NCI-H2107 treated with DMSO at 0.1 percent for 48 hours (cell line): ENCODE data around the gene ADRM1.

Experiments used
- DNase-seq: peaks from one replicate; lab custom pipeline; 2025; ENCODE audit not compliant: unreplicated experiment; lab: John Stamatoyannopoulos, UW

The ADRM1 gene

GRCh38 chr20:62323146-62323979 is 20.6 kb downstream of the ADRM1 start:
- DNase-seq, result no peak

GRCh38 chr20:62323980-62324906 is 21.4 kb downstream of the ADRM1 start:
- no peak for DNase-seq

- no peak for DNase-seq
These were observed 22.5 kb downstream of the ADRM1 start for GRCh38 chr20:62325172-62325905.

GRCh38 chr20:62326559-62326958 is 23.8 kb downstream of the ADRM1 start:
- DNase-seq, result no peak

GRCh38 chr20:62326959-62327725 is 24.3 kb downstream of the ADRM1 start:
- DNase-seq, result no peak

GRCh38 chr20:62327726-62328495 is 25.1 kb downstream of the ADRM1 start:
- no peak for DNase-seq

- DNase-seq, result no peak
These were observed 26.0 kb downstream of the ADRM1 start for GRCh38 chr20:62328684-62329388.

- DNase-seq, result no peak
These were observed 26.9 kb downstream of the ADRM1 start for GRCh38 chr20:62329389-62330377.

GRCh38 chr20:62330576-62331317 is 27.9 kb downstream of the ADRM1 start:
- no peak for DNase-seq

- no peak for DNase-seq
These were observed 28.6 kb downstream of the ADRM1 start for GRCh38 chr20:62331347-62331746.

- DNase-seq, result no peak
These were observed 29.6 kb downstream of the ADRM1 start for GRCh38 chr20:62332421-62332820.

- no peak for DNase-seq
These were observed 30.4 kb downstream of the ADRM1 start for GRCh38 chr20:62332989-62333819.

- no peak for DNase-seq
These were observed 31.2 kb downstream of the ADRM1 start for GRCh38 chr20:62333820-62334595.

- no peak for DNase-seq
These were observed 32.1 kb downstream of the ADRM1 start for GRCh38 chr20:62334881-62335280.

- DNase-seq, result no peak
These were observed 32.7 kb downstream of the ADRM1 start for GRCh38 chr20:62335532-62335931.

GRCh38 chr20:62336329-62336728 is 33.5 kb downstream of the ADRM1 start:
- no peak for DNase-seq
